Suprapubic skin (tissue), 4 donors: Measurements from ENCODE around the gene DNAJC1.

Experiments used
- CTCF ChIP-seq, 2 donors: fragments of 200-600 bp in 1 of 2; fragments of 450-650 bp in 1 of 2; sonication (generic) in 1 of 2; IDR thresholded peaks; one replicate each; pipeline ENCODE4 v1.5.1; 2016 to 2019; ENCODE audit warnings: antibody characterized with exemption in 2 of 2, mild to moderate bottlenecking in 1 of 2, moderate library complexity in 1 of 2
- EP300 ChIP-seq: sonication (generic); formaldehyde crosslinking; IDR thresholded peaks from one replicate; pipeline ENCODE4 v1.6.1; 2017; ENCODE audit warnings: antibody characterized with exemption
- POLR2A ChIP-seq, 2 donors: fragments of 450-650 bp; IDR thresholded peaks; one replicate each; pipeline ENCODE4 v1.6.1; 2017; ENCODE audit warnings: antibody characterized with exemption in 2 of 2, mild to moderate bottlenecking in 2 of 2, moderate library complexity in 2 of 2
- POLR2AphosphoS5 ChIP-seq, 3 donors: sonication (generic); formaldehyde crosslinking; IDR thresholded peaks; one replicate each; pipeline ENCODE4 v1.6.1; 2017; ENCODE audit warnings: antibody characterized with exemption in 3 of 3

GRCh38 chr10:21721000-21721665 is 282.4 kb downstream of the DNAJC1 start:
- TF ChIP-seq CTCF (IDR thresholded peaks at IDR 0.05): no peak
- no peak for TF ChIP-seq EP300
- no peak for TF ChIP-seq POLR2A (IDR thresholded peaks at IDR 0.05)
- TF ChIP-seq POLR2AphosphoS5 (IDR thresholded peaks at IDR 0.05): no peak
